Astrocyte (in vitro differentiated cells and primary cell): ENCODE results near the gene SPOCK3. TPM values are rescaled to one million over a fixed set of nuclear protein-coding genes. Genes with fewer than 3 reads are reported as not detected.
"Not testable (repeated sequence)": the region's sequence is repeated elsewhere in the genome, so short reads cannot be mapped to it uniquely, and the experiment has no call there.

Experiments used
- DNase-seq: peaks from one replicate; pipeline ENCODE4 v3.0.0-alpha.2; 2010; ENCODE audit warnings: low read depth
- FAIRE-seq: peaks from 2 replicates; lab custom pipeline; 2011; peaks lifted over from hg19 to GRCh38; lab: Jason Lieb, UNC
- H2AFZ ChIP-seq: 2 replicates; pipeline ENCODE4 v1.6.0; 2012; ENCODE audit warnings: low read depth, low read length, inconsistent platforms
- H3K27ac ChIP-seq: 2 replicates; pipeline ENCODE4 v1.5.1; 2011; ENCODE audit warnings: low read depth, low read length, inconsistent platforms
- H3K27me3 ChIP-seq: 2 replicates; pipeline ENCODE4 v1.6.0; 2011; ENCODE audit warnings: low read length, inconsistent platforms; ENCODE audit not compliant: insufficient read depth
- H3K36me3 ChIP-seq: 2 replicates; pipeline ENCODE4 v1.5.1; 2011; ENCODE audit warnings: low read length, inconsistent platforms; ENCODE audit not compliant: insufficient read depth
- H3K4me1 ChIP-seq: 2 replicates; pipeline ENCODE4 v1.5.1; 2011; ENCODE audit warnings: low read length, inconsistent platforms; ENCODE audit not compliant: insufficient read depth
- H3K4me2 ChIP-seq: 2 replicates; pipeline ENCODE4 v1.6.0; 2012; ENCODE audit warnings: low read length, inconsistent platforms
- H3K4me3 ChIP-seq: 2 replicates; pipeline ENCODE4 v1.5.1; 2011; ENCODE audit warnings: low read depth, mild to moderate bottlenecking, low read length, inconsistent platforms; ENCODE audit not compliant: insufficient read depth
- H3K79me2 ChIP-seq: 2 replicates; pipeline ENCODE4 v1.6.0; 2012; ENCODE audit warnings: mild to moderate bottlenecking, low read length, inconsistent platforms; ENCODE audit not compliant: insufficient read depth
- H3K9ac ChIP-seq: 2 replicates; pipeline ENCODE4 v1.6.0; 2012; ENCODE audit warnings: mild to moderate bottlenecking, low read length, inconsistent platforms
- H3K9me3 ChIP-seq: 2 replicates; pipeline ENCODE4 v1.5.1; 2012; ENCODE audit warnings: low read depth, mild to moderate bottlenecking, low read length, inconsistent platforms; ENCODE audit not compliant: insufficient read depth
- H4K20me1 ChIP-seq: 2 replicates; pipeline ENCODE4 v1.6.0; 2012; ENCODE audit warnings: low read length, inconsistent platforms; ENCODE audit not compliant: insufficient read depth
- H3K27ac Mint-ChIP-seq: one replicate; pipeline ENCODE4 v1.8.0; 2021; ENCODE audit warnings: mild to moderate bottlenecking, mixed read lengths; ENCODE audit not compliant: unreplicated experiment
- H3K27me3 Mint-ChIP-seq: one replicate; pipeline ENCODE4 v1.8.0; 2021; ENCODE audit warnings: low read depth, mixed read lengths; ENCODE audit not compliant: unreplicated experiment
- H3K36me3 Mint-ChIP-seq: one replicate; pipeline ENCODE4 v1.8.0; 2021; ENCODE audit warnings: low read depth, mixed read lengths; ENCODE audit not compliant: unreplicated experiment
- H3K4me1 Mint-ChIP-seq: one replicate; pipeline ENCODE4 v1.8.0; 2021; ENCODE audit warnings: low read depth, mixed read lengths; ENCODE audit not compliant: unreplicated experiment
- H3K4me3 Mint-ChIP-seq: one replicate; pipeline ENCODE4 v1.8.0; 2021; ENCODE audit warnings: mild to moderate bottlenecking, moderate library complexity, mixed read lengths; ENCODE audit not compliant: unreplicated experiment
- H3K9me3 Mint-ChIP-seq: one replicate; pipeline ENCODE4 v1.8.0; 2021; ENCODE audit warnings: mild to moderate bottlenecking, mixed read lengths; ENCODE audit not compliant: unreplicated experiment
- EZH2 ChIP-seq: IDR thresholded peaks from 2 replicates; pipeline ENCODE4 v1.6.1; 2012; ENCODE audit warnings: mild to moderate bottlenecking, low read length, inconsistent platforms; ENCODE audit not compliant: insufficient read depth
- total RNA-seq: library from RNA; stranded (reverse); gene quantifications from 2 replicates; pipeline ENCODE4 v1.2.1, GENCODE V29; 2021
- TF ChIP-seq, protein P1 (sequence below): IDR thresholded peaks from 2 replicates; pipeline ENCODE4 v1.5.1; 2011; ENCODE audit warnings: low read depth, mild to moderate bottlenecking, inconsistent platforms, low read length, moderate library complexity; ENCODE audit not compliant: insufficient read depth

Gene SPOCK3
- total RNA-seq, 1 donor from 2014 or later: 0.59 TPM

DNA sequence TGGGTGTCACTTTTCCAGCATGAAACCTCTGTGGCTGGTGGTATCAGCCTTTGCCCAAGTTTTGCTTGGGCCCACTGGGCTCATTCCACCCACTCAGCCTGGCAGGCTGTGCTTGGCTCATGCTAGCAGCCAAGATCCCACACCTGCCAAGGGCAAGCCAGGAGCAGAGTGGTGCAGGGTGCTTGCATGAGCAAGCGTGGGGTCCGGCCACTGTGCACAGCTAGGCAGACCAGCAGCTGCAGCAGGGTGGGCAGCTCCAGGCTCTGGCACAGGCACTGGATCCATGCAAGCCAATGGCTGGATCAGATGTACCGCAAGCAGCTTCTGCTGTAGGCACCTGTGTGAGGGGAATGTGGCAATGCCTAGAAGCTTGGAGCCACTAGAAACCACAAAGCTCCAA is 253.9 kb downstream of the SPOCK3 start:
- H3K4me3 ChIP-seq: no peak overlapping the region
- no peaks in the 10 kb centered on the region for H3K4me1 ChIP-seq
- no peak overlapping the region for H3K9ac ChIP-seq
- H3K4me1 Mint-ChIP-seq: no peaks in the 10 kb centered on the region
- H4K20me1 ChIP-seq: no peaks in the 10 kb centered on the region
- H3K9me3 ChIP-seq: peaks cover 15% of the 10 kb centered on the region
- H3K27me3 Mint-ChIP-seq: no peaks in the 10 kb centered on the region
- H3K27ac Mint-ChIP-seq: no peak overlapping the region
- H3K79me2 ChIP-seq: no peaks in the 10 kb centered on the region
- H3K9me3 Mint-ChIP-seq: no peaks in the 10 kb centered on the region
- no peak for FAIRE-seq
- no peak overlapping the region for H3K4me2 ChIP-seq
- no peaks in the 10 kb centered on the region for H3K27me3 ChIP-seq
- no peak overlapping the region for H2AFZ ChIP-seq
- H3K4me3 Mint-ChIP-seq: no peak overlapping the region
- no peaks in the 10 kb centered on the region for H3K36me3 Mint-ChIP-seq
- no peak for DNase-seq
- no peaks in the 10 kb centered on the region for H3K36me3 ChIP-seq
- no peak overlapping the region for H3K27ac ChIP-seq
- TF ChIP-seq, protein P1, sequence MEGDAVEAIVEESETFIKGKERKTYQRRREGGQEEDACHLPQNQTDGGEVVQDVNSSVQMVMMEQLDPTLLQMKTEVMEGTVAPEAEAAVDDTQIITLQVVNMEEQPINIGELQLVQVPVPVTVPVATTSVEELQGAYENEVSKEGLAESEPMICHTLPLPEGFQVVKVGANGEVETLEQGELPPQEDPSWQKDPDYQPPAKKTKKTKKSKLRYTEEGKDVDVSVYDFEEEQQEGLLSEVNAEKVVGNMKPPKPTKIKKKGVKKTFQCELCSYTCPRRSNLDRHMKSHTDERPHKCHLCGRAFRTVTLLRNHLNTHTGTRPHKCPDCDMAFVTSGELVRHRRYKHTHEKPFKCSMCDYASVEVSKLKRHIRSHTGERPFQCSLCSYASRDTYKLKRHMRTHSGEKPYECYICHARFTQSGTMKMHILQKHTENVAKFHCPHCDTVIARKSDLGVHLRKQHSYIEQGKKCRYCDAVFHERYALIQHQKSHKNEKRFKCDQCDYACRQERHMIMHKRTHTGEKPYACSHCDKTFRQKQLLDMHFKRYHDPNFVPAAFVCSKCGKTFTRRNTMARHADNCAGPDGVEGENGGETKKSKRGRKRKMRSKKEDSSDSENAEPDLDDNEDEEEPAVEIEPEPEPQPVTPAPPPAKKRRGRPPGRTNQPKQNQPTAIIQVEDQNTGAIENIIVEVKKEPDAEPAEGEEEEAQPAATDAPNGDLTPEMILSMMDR: no peak
- no peak for TF ChIP-seq EZH2

DNA sequence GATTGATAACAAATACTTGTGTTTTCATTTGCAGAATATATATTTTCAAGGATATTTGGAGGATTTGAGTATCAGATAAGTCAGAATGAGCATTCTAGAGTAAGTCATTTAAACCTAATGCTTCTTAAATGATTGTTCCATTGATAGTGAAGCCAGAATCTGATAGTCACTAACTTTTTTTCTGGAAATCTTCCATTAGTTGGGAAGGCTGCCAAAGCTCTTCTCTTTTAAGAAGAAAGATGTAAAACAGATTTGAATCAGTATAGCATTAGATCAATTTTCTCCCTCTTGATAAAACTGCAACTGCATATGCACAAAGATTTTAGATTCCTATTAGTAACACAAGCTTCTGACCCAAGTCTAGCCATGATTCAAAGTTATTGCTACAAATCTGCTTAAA is 256.7 kb downstream of the SPOCK3 start:
- no peak for FAIRE-seq
- peaks cover 4% of the 10 kb centered on the region for H3K4me1 Mint-ChIP-seq
- Histone ChIP-seq H3K9ac (no peak overlapping the region), H3K27ac (no peak overlapping the region), H2AFZ (no peak overlapping the region), H3K9me3 (peaks cover 15% of the 10 kb centered on the region), H3K36me3 (no peaks in the 10 kb centered on the region), H3K79me2 (no peaks in the 10 kb centered on the region), H3K4me2 (no peak overlapping the region), H4K20me1 (no peaks in the 10 kb centered on the region), H3K4me1 (no peaks in the 10 kb centered on the region), H3K4me3 (no peak overlapping the region), H3K27me3 (no peaks in the 10 kb centered on the region)
- no peaks in the 10 kb centered on the region for H3K36me3 Mint-ChIP-seq
- H3K27ac Mint-ChIP-seq: no peak overlapping the region
- no peak for TF ChIP-seq EZH2
- TF ChIP-seq, protein P1: no peak
- H3K9me3 Mint-ChIP-seq: no peaks in the 10 kb centered on the region
- no peak overlapping the region for H3K4me3 Mint-ChIP-seq
- no peaks in the 10 kb centered on the region for H3K27me3 Mint-ChIP-seq
- no peak for DNase-seq

DNA sequence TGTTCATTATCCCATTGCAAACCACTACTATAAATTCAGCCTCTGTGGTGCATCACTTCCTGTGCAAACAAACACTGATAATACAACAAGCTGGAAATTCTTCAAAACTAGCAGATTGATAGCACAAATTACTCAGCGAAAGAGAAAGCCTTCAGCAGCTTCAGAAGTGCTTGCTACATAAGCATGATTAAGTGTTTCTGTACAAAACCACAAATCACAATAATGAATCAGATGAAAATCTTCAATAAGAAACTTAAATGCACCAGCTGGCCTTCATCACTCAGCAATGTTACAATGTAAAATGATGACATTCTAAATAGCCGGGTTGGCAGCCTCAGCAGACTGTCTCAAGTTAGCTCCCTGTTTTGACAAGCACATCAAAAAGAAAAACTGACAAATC is 262.2 kb downstream of the SPOCK3 start:
- peak; percentile 71 for DNase-seq
- Mint-ChIP-seq H3K27me3 (no peaks in the 10 kb centered on the region), H3K27ac (peak overlapping the region; percentile 38), H3K4me3 (no peak overlapping the region), H3K9me3 (peaks cover 12% of the 10 kb centered on the region), H3K4me1 (peaks cover 12% of the 10 kb centered on the region), H3K36me3 (no peaks in the 10 kb centered on the region)
- H3K4me1 ChIP-seq: peaks cover 6% of the 10 kb centered on the region
- no peaks in the 10 kb centered on the region for H3K27me3 ChIP-seq
- TF ChIP-seq EZH2: no peak
- TF ChIP-seq, protein P1: no peak
- FAIRE-seq: no peak
- H3K79me2 ChIP-seq: no peaks in the 10 kb centered on the region
- H3K36me3 ChIP-seq: no peaks in the 10 kb centered on the region
- H4K20me1 ChIP-seq: no peaks in the 10 kb centered on the region
- peaks cover 2% of the 10 kb centered on the region for H3K9me3 ChIP-seq
- no peak overlapping the region for H3K9ac ChIP-seq
- no peak overlapping the region for H3K4me3 ChIP-seq
- H3K27ac ChIP-seq: no peak overlapping the region
- no peak overlapping the region for H3K4me2 ChIP-seq
- no peak overlapping the region for H2AFZ ChIP-seq

DNA sequence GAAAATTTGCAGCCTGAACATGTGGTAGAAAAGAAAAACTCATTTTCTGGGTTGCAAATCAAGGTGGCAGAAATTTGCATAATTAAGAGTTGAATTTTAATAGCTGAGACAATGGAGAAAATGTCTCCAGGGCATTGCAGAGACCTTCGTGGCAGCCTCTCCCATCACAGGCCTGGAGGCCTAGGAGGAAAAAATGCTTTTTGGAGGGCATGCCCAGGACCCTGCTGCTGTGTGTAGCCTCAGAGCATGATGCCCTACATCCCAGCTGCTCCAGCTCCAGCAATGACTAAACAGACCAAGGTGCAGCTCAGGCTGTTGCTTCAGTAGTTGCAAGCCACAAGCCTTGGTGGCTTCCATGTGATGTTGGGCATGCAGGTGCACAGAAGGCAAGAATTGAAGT is 266.1 kb downstream of the SPOCK3 start:
- H3K4me3 ChIP-seq, DNase-seq, H3K4me2 ChIP-seq, H3K9me3 ChIP-seq, H3K27me3 ChIP-seq, H3K9ac ChIP-seq, H2AFZ ChIP-seq, H3K4me3 Mint-ChIP-seq, H3K36me3 Mint-ChIP-seq, FAIRE-seq, H4K20me1 ChIP-seq, H3K27ac ChIP-seq, H3K27ac Mint-ChIP-seq, H3K4me1 ChIP-seq, H3K36me3 ChIP-seq, H3K27me3 Mint-ChIP-seq, H3K79me2 ChIP-seq: not testable (repeated sequence)
- peaks cover 12% of the 10 kb centered on the region for H3K9me3 Mint-ChIP-seq
- H3K4me1 Mint-ChIP-seq: peaks cover 11% of the 10 kb centered on the region
